ENCODE measurements around the gene PRSS36.

Gene PRSS36

GRCh38 chr16:31128711-31129567 is 20.9 kb downstream of the PRSS36 start:
- DNase-seq (ENCODE audit: low read depth in 2 of 2, low spot score in 1 of 2): no peak

DNA sequence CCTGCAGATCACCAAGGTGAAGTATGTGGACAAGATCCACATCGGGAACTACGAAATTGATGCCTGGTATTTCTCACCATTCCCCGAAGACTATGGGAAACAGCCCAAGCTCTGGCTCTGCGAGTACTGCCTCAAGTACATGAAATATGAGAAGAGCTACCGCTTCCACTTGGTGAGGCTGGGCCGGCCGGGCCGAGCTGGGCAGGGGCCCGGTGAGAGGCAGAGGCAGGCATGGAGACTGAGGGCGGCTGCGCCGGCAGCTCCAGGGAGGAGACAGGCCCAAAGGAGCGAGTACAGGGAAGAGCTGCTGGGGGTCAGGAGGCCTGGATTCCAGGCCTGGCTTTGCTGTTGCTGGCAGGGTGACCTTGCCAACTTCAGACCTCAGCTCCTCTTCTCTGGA is 22.7 kb downstream of the PRSS36 start:
- no peak for DNase-seq (ENCODE audit: low read depth in 2 of 2, low spot score in 1 of 2)

- DNase-seq (ENCODE audit: low read depth in 2 of 2, low spot score in 1 of 2): no peak
These were observed 24.0 kb downstream of the PRSS36 start for GRCh38 chr16:31125844-31126243.

DNA sequence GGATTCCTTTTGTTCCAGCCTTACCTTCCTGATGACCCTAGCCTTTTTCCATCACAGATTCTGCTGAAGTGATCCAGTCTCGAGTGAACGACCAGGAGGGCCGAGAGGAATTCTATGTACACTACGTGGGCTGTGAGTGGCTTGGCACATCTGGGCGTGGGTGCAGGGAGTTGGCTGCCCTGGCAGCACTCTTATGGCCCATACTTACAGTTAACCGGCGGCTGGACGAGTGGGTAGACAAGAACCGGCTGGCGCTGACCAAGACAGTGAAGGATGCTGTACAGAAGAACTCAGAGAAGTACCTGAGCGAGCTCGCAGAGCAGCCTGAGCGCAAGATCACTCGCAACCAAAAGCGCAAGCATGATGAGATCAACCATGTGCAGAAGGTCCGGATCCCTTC is 29.7 kb downstream of the PRSS36 start:
- no peak for DNase-seq (ENCODE audit: low read depth in 2 of 2, low spot score in 1 of 2)

DNA sequence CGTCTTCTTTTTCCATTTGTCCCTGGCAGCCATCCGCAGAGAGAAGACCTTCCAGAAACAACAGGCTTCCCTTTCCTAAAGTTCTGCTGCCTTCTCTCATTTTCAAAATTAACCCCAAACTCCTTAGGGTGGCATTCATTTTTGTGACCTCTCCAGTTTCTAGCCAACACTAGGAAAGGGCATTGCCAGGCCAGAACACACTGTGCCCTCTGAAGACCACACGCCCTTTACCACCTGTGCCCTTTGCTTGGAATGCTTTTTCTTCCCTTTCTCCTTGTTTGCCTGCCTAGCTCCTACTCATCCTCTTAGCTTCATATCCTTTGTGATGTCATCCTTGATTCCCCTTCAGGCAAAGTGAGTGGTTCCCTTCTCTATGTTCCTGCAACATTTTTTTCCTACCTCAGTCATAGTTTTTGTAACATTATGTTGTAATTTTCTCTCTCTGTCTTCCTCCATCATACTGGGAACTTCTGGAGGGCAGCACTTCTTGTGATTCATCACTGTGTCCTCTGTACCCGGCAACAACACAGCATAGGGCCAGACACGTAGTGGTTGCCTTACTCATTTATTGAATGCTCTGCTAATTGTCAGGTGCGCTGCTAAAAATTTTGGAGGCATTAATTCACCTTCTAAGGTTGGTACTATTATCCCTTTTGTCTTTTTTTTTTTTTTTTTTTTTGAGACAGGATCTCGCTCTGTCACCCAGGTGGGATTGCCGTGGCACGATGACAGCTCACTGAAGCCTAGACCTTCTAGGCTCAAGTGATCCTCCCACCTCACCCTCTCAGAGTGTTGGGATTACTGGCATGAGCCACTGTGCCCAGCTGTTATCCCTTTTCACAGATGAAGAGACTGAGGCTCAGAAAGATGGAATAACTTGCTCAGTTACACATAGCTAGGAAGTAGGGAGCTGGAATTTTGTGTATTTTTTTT is 31.4 kb downstream of the PRSS36 start:
- no peak for DNase-seq (ENCODE audit: low read depth in 2 of 2, low spot score in 1 of 2)

- DNase-seq (ENCODE audit: low read depth in 2 of 2, low spot score in 1 of 2): peak; percentile 94 to 96
These were observed 32.3 kb downstream of the PRSS36 start, which contains the start of gene KAT8 for GRCh38 chr16:31117384-31118222. Gene KAT8, plus strand, starts transcription at chr16:31117664. Its CDS starts 18 bp downstream, at chr16:31117682.

DNA sequence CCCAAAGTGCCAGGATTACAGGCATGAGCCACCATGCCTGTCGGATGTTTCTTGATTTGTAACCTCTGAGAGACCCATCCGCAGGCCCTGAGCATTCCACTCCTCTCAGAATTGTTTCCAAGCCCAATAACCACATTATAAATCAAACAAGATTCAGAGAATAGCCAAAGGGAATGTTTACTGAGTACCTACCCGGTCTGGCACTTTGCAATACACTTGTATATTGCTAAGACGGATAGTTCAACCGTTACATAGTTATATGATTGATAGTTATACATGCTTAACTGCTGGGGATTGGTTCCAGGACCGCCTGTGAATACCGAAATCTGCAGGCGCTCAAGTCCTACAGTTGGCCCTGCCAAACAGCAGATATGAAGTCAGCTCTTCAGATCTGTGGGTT is 35.4 kb downstream of the PRSS36 start:
- no peak for DNase-seq (ENCODE audit: low read depth in 2 of 2, low spot score in 1 of 2)

- no peak for DNase-seq (ENCODE audit: low read depth in 2 of 2, low spot score in 1 of 2)
These were observed 36.4 kb downstream of the PRSS36 start for GRCh38 chr16:31113121-31114120.

DNA sequence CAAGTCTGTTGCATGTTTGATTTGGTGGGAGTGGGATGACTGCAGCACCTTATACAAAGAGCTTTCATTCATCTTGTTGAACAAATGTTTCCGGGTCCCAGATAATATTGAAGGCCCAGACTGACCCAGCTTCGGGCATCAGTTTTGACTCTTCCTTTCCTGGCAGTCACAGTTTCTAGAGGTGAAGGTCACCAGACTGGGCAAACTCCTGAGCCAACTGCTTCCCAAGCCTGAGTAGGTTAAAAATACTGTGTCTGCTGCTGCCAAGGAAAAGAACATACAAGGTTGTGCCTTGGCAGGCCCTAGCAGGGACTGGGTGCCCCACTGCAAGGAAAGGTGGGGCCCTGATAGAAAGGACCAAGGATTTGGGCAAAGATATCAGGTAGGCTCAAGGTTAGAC is 37.2 kb downstream of the PRSS36 start:
- DNase-seq (ENCODE audit: low read depth in 2 of 2, low spot score in 1 of 2): no peak

GRCh38 chr16:31111881-31112466 is 37.9 kb downstream of the PRSS36 start:
- DNase-seq (ENCODE audit: low read depth in 2 of 2, low spot score in 1 of 2): no peak

DNA sequence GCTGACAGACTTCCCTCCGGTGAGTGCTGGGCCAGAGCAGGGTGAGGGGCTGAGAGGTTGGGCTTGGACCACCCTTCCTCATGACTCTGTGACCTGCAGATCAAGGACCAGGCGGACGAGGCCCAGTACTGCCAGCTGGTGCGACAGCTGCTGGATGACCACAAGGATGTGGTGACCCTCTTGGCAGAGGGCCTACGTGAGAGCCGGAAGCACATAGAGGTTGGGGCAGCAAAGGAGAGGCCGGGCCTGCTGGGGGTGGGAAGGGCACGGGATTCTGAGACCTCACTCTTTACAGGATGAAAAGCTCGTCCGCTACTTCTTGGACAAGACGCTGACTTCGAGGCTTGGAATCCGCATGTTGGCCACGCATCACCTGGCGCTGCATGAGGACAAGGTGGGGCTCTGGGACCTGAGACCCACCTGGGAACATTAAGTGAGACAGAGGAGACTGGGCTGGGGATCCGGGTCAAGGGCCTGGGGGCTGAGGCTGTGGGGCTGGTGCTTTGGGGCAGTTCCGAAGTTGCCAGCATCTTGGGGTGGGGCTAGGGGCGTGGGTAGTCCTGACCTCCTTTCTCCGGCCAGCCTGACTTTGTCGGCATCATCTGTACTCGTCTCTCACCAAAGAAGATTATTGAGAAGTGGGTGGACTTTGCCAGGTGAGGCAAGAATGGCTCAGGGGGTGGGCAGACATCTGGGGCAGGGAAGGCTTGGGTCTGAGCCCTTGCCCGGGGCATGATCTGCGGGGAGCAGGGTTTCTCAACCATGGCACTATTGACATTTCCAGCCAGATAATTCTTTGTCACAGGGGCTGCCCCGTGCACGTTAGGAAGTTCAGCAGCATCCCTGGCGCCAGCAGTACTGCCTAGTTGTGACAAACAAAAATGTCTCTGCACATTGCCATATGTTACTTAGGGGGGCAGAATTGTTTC is 39.5 kb downstream of the PRSS36 start:
- no peak for DNase-seq (ENCODE audit: low read depth in 2 of 2, low spot score in 1 of 2)

- DNase-seq (ENCODE audit: low read depth in 2 of 2, low spot score in 1 of 2): no peak
These were observed 40.2 kb downstream of the PRSS36 start for GRCh38 chr16:31109622-31110021.

GRCh38 chr16:31108794-31109558 is 40.9 kb downstream of the PRSS36 start:
- no peak for DNase-seq (ENCODE audit: low read depth in 2 of 2, low spot score in 1 of 2)

GRCh38 chr16:31108035-31108793 is 41.7 kb downstream of the PRSS36 start, which contains the start of gene BCKDK:
Gene BCKDK, plus strand, starts transcription at chr16:31108386. Its CDS starts 838 bp downstream, at chr16:31109224.
- DNase-seq (ENCODE audit: low read depth in 2 of 2, low spot score in 1 of 2): peak; percentile 33 to 38

- no peak for DNase-seq (ENCODE audit: low read depth in 2 of 2, low spot score in 1 of 2)
These were observed 42.4 kb downstream of the PRSS36 start for GRCh38 chr16:31107465-31107867.
